T-helper 9 cell (primary cell): ENCODE results near the gene GTF2F2.

Experiments
- DNase-seq: peaks from one replicate; pipeline ENCODE4 v3.0.0-alpha.2; 2020
- total RNA-seq, 2 donors: gene quantifications; one replicate each; lab custom pipeline; 2026; lab: John Stamatoyannopoulos, UW

The GTF2F2 gene
- 29.7 to 32.2 reads per million in 2 donors for total RNA-seq

GRCh38 chr13:45119991-45120864 lies at the start of gene GTF2F2:
Gene GTF2F2, plus strand, starts transcription at chr13:45120510. Its CDS starts 146 bp downstream, at chr13:45120656.
- peak; percentile 83 for DNase-seq

DNA sequence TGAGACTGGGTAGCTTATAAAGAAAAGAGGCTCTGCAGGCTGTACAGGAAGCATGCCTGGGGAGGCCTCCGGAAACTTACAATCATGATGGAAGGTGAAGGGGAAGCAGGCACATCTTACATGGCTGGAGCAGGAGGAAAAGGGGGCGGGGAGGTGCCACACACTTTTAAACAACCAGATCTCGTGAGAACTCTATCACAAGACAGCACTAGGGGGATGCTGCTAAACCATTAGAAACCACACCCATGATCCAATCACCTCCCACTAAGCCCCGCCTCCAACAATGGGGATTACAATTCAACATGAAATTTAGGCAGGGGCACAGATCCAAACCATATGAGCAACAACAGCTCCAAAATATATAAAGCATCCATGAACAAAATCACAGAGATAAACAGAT lies 46.5 kb upstream of the GTF2F2 start:
- no peak for DNase-seq

GRCh38 chr13:45074721-45075120 lies 45.6 kb upstream of the GTF2F2 start:
- DNase-seq = no peak

GRCh38 chr13:45078003-45078402 lies 42.3 kb upstream of the GTF2F2 start:
- no peak for DNase-seq

GRCh38 chr13:45082964-45083363 lies 37.3 kb upstream of the GTF2F2 start:
- no peak for DNase-seq

DNA sequence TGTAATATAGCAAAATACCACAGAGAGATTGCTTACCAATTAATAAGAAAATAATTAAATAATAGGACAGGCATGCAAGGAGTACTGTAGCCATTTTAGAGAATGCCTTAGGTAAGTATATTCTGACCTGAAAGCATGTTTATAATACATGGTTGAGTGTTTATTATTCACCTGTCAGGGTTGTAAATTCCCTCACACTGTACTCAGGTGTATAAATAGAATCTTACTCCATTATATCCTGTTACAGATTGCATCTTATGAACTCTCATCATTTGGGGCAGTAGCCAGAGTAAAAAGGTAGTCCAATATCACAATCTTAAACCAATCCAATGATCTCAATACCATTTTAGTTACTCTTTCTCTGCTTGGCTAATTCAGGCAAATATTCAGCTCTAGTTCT lies 35.8 kb upstream of the GTF2F2 start:
- DNase-seq = no peak

GRCh38 chr13:45086484-45086883 lies 33.8 kb upstream of the GTF2F2 start:
- DNase-seq = no peak

DNA sequence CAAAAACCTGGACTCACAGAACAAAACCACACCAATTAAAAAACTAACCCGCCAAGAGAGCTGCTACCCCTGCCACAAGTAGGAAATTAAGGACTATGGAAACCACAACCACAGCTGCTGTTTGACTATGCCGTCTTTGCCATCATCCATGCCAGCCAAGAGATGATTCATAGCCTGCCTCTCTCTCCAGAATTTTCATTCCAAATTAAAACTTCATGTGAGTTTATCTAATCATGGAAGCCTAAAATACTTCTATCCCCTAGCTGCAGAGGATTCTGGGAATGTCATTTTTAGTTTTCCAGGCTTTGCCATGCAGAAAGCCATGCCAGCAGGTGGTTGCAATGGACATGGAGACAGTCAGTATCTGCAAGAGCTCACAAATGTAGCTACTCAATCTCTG lies 27.6 kb upstream of the GTF2F2 start:
- no peak for DNase-seq

DNA sequence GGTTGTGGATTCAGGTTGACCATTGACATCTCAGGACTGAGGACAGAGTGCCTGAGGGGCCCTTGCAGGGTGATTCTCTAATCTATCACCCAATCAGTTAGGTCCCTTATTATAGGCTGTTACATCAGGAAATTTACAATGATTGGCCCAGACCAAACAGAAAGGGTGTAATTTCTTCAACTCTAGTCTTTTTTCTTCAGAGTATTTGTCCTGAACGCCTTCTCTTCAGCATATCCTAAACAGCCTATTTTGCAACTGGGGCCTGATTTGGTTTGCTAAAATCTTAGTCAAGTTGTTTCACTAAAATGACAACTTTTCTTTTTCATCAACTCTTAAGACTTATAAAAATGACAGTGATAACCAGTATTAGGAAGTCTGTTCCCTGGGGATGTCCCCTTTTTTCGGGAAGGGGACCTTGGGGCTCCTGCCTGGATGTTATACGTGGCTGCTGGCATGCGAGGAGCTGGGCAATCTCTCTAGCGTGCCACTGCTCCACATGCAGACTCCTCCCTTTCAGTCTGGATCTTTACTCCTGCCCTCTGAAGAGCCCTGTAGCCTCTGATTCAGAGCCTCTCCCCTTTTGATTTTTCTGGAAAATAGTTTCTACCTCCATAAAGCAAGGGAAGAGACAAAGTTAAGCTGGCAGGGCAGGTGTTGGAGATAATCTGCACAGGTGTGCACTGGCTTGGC lies 19.6 kb upstream of the GTF2F2 start:
- DNase-seq = no peak

DNA sequence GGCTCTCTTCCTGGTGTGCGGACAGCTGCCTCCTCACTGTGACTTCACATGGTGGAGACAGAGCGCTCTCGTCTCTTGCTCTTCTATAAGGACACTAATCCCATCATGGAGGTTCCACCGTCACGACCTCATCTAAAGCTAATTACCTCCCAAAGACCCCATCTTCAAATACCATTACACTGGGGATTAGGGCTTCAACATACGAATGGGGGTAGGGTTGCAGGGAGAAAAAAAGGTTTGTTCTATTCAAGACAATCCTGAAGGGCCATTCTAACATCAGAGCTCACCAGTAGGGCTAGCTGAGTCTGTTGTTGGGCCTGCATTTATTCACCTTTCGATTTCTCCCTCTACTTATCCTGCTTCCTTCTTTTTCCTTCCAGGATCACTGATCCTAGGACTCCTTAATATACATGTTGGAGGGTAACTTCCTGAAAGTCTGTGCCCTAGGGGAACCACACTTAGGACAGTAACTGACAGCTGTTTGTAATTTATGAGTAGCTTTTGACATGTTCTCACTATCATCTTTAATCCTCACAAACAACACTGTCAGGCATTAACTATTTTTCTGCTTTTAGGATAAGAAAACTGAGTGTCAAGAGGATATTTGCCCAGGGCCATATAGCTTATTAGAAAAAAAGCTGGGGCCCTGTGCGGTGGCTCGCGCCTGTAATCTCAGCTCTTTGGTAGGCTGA lies 18.8 kb upstream of the GTF2F2 start:
- DNase-seq = no peak

DNA sequence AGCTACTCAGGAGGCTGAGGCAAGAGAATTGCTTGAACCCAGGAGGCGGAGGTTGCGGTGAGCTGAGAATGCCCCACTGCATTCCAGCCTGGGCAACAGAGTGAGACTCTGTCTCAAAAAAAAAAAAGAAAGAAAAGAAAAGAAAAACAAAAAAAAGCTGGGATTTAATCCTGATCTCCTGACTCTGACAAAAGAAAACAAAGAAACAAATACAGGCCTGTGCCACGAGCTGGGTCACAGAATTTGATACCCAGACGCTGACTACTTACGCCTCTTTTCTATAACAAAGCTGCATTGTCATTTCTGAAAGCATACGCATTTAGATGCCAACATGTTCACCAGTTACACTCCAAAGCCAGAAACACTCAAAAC lies 18.2 kb upstream of the GTF2F2 start:
- DNase-seq = no peak

- DNase-seq = no peak
These were observed 16.9 kb upstream of the GTF2F2 start for GRCh38 chr13:45103449-45103848.

- no peak for DNase-seq
These were observed 16.0 kb upstream of the GTF2F2 start for GRCh38 chr13:45104261-45104660.

DNA sequence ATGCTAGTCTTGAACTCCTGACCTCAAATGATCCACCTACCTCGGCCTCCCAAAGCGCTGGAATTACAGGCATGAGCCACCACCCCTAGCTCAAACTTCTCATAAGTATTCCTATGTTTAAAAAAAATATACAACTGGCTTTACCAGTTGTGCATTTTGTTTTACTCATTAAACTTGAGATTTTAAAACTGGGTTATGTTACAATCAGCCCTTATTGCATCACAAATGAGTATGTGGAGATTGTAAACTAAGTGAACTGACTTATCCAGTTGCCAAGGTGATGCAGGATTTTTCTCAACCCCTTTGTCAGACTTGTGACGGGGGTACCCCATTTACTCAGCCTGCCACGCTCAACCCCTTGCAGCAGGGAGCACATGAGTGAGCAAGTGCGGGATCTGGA lies 14.4 kb upstream of the GTF2F2 start:
- DNase-seq = no peak

- no peak for DNase-seq
These were observed 12.8 kb upstream of the GTF2F2 start for GRCh38 chr13:45107539-45107938.

- no peak for DNase-seq
These were observed 11.6 kb upstream of the GTF2F2 start for GRCh38 chr13:45108716-45109101.

DNA sequence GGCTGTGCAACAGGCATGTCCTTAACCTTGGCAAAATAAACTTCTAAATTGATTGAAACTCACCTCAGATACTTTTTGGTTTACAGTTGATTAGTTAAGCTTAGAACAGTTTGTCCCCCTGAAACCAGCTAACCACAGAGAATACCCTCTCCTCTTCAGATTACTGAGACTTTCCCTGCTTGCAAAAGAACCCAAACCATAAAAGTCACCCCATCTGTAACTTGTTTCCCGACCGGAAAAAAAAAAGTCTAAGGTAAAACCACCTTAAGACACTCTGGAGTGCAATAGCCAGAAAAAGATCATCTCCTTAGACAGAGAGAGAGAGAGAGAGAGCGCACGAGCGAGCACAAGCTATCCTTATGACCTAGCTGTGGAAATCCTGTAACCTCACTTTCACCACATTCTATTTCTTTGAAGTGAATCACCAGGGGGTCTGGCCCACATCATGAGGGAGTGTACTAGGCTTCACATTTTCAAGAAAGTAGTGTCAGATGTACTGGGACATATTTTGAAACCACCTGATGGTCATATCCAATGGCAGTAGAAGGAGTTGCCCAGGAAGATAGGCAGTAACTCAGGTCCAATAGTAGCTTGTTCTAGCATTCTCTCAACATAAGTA lies 11.1 kb upstream of the GTF2F2 start:
- no peak for DNase-seq

- DNase-seq = no peak
These were observed 6.8 kb upstream of the GTF2F2 start for GRCh38 chr13:45113233-45114224.

- DNase-seq = peak; percentile 58
These were observed 780 bp upstream of the GTF2F2 start for GRCh38 chr13:45119469-45119990.

DNA sequence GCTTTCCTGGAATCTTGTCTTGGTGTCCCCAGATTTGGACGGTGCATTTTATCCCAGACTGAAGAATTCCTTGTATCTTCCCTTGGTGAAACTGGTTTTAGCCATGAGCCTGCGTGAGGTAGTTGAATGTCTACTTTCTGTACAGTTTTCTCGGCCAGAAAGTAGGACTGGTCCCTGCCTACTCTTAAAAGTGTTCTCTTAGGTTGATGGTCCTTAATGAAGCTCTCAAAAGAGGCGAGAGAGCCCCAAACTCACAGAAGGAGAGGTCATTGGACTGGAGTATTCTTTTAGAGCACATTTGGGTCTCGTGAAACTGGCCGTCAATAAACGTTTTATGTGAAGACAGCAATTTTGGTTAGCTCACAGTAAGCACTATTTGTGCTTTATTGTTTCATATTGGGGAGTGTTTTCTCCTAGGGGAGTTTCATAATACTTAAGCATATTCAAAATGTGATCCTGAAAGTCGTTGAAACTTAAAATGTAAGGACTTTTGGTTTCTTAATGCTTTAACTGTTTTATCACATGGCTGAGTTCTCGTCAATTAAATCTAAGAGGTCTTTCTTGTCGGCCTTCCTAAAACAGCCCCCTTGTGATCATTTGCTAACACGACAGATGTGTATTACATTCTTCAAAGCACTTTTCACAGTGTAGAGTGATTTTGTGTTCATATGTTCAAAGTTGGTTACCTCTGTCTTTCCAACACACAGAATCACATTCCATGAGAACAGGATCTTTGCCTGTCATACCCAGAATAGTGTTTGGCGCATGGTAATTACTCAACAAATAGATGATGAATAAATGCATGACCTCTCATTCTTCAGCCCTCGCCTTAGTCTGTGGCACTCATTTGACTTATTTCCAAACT lies 889 bp downstream of the GTF2F2 start:
- no peak for DNase-seq

DNA sequence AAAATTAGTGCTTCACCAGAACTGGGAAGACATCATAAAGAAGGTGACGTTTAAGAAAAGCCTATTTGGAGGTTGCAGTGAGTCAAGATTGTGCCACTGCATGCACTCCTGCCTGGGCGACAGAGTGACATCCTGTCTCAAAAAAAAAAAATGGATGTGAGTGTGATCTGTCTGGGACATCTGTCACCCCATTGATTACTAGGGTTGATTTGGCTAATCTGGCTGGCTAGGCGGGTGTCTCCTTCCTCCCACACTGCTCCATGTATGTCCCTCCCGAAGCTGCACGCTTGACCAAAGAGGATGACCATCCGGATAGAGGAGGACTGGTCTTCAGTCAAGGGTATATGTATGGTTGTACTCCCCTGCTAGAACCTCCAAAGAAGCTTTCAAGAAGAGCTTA lies 2.6 kb downstream of the GTF2F2 start:
- no peak for DNase-seq
